ENCODE measurements around the gene KHDRBS2.
"Not testable (repeated sequence)": the region's sequence is repeated elsewhere in the genome, so short reads cannot be mapped to it uniquely, and the experiment has no call there.

Gene KHDRBS2

DNA sequence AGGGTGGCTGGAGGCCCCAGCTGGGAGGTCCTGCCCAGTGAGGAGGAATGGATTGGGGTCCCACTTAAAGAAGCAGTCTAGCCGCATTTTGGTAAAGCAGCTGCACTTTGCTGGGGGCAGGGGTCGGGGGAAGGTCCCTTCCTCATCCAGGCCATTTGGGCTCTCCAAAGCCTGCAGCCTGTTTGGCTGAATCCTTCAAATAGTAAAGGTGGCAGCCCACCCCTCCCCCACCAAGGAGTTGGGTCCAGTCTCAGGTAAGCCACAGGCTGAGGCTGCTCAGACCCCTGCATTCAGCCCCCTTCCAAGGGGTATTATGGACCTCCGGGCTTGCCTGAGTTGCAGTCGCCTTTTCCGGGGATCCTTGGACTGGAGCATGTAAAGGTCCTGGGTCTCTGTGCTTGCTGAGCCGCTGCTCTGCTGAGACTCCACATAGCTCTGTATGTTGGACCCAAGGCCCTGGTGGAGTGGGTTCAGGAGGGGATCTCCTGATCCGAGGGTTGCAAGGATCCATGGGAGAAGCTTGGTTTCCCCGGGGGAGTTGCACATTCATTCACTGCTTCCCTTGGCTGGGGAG, 417.4 kb downstream of the KHDRBS2 start:
- TF ChIP-seq JUND (IDR thresholded peaks at IDR 0.05; ENCODE audit: low read depth) = no peak
- in situ Hi-C loops (cut with HindIII; ENCODE audit: low pct_unique_long_range_greater_than_20kb, low sequenced_read_pairs) = no loop called here
- DNase-seq (ENCODE audit: low read depth in 1 of 2, low spot score in 1 of 2) = no peak

DNA sequence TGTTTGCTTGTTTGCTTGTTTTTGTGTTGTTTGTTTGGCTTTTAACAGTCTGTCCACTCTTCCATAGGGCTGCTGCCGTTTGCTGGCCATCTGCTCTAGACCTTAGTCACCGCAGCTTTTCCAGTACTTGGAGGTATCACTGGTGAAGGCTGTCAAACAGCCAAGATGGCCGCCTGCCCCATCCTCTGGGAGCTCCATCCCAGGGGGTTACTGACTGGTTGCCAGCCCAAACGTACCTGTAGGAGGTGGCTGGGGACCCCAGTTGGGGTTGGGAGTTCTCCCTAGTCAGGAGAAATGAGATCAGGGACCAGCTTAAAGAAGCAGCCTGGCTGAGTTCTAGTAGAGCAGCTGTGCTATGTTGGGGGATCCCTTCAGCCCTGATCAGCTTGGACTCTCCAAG, 418.4 kb downstream of the KHDRBS2 start:
- no peak for DNase-seq (ENCODE audit: low read depth in 1 of 2, low spot score in 1 of 2)
- no peak for TF ChIP-seq JUND (IDR thresholded peaks at IDR 0.05; ENCODE audit: low read depth)
- in situ Hi-C loops (cut with HindIII; ENCODE audit: low pct_unique_long_range_greater_than_20kb, low sequenced_read_pairs) = no loop called here

DNA sequence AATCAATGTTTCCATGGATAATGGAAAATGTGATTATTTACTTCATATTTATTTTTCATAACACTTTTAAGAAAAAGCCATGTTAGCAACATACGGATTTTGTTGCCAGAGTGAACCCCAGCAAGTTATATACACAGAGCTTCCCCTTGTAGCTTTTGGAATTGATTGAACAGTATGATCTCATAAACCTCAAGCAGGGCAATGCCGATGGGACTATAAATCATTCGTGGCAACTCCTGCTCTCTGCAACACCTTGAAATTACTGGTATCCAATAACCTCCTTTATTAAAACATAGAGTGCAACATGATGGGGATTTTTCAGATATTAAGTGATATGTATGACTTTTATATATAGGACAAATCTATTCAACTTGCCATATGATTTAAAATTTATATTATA, 428.5 kb downstream of the KHDRBS2 start:
- in situ Hi-C loops (cut with HindIII; ENCODE audit: low pct_unique_long_range_greater_than_20kb, low sequenced_read_pairs) = no loop called here
- no peak for DNase-seq (ENCODE audit: low read depth in 1 of 2, low spot score in 1 of 2)
- no peak for TF ChIP-seq JUND (IDR thresholded peaks at IDR 0.05; ENCODE audit: low read depth)

DNA sequence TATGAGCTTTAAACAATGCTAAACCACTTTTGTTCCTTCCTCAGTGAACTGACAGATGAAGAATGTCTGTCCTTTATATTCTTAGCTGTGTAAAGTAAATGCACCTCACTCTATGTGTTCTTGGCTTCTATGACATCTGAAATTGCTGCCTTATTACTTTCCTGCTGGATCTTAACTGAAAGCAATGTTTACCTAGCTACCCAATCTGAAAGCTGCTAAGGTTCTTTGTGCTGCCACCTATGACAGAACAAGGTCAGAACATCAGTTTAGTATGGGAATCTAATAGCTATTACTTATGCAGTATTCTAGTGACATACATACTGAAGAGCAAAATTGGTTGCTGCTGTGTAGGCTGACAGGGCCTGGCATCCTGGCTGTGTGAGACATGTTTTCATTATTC, 444.1 kb downstream of the KHDRBS2 start:
- no peak for DNase-seq (ENCODE audit: low read depth in 1 of 2, low spot score in 1 of 2)
- in situ Hi-C loops (cut with HindIII; ENCODE audit: low pct_unique_long_range_greater_than_20kb, low sequenced_read_pairs) = no loop called here
- no peak for TF ChIP-seq JUND (IDR thresholded peaks at IDR 0.05; ENCODE audit: low read depth)

DNA sequence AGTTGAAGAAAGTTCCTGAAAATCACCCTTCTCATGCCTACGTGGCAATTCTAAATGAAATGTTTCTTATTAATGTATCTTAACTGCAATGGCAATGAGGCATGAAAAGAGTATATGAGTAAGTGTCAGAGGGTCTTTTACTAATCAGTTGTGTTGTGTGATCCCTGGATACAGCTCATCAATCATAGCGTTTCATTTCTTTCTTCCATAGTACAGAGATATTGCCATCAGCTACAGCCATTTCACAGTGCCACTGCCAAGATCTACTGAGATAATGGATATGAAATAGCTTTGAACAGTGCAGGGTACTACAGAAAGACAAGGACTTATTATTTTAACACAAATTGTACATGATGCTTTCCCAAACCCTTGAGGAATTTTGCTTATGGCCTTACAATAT, 450.8 kb downstream of the KHDRBS2 start:
- in situ Hi-C loops (cut with HindIII; ENCODE audit: low pct_unique_long_range_greater_than_20kb, low sequenced_read_pairs) = no loop called here
- DNase-seq (ENCODE audit: low read depth in 1 of 2, low spot score in 1 of 2) = no peak
- no peak for TF ChIP-seq JUND (IDR thresholded peaks at IDR 0.05; ENCODE audit: low read depth)

DNA sequence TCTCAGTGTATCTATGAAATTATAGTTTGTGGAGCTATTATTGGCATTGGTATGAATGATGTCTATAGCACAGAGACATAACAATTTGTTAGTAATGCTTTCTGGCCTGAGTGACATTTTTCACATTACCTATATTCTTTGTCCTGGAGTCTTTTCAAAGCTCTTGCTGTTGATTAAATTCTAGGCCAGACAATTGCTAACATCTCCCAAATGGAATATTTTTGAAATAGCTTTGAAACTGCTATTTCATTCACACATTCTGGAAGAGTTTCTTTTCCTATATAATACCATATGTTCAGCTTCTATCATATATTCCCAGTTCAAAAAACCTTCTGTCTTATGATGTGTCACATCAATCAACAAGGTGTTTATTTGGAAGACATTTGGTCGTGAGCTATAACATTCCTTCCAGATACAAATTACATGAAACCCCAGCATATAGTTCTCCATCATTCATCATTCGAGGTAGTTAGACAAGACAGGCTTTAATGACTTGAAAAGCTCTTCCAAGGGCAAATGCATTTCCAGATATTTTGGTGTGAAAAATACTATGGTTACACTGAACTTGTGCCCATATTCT, 452.8 kb downstream of the KHDRBS2 start:
- no peak for DNase-seq (ENCODE audit: low read depth in 1 of 2, low spot score in 1 of 2)
- in situ Hi-C loops (cut with HindIII; ENCODE audit: low pct_unique_long_range_greater_than_20kb, low sequenced_read_pairs) = no loop called here
- no peak for TF ChIP-seq JUND (IDR thresholded peaks at IDR 0.05; ENCODE audit: low read depth)

DNA sequence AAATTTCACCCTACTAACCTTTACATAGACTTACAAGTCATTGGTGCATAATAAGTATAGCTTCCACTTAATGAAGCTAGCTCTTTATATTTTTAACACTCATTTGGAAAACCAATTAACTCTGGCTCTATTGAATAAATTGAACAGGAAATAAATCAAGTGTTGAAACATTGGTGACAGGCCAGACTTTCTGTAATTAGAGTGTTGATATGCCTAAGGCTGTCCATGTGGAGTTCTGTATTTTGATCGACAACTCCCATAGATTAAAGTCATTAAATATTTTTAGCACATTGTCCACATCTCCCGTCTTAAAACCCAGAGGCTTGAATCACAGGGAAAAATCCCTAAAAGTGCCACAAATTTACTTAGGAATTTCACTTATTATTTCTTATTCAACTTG, 468.3 kb downstream of the KHDRBS2 start:
- in situ Hi-C loops (cut with HindIII; ENCODE audit: low pct_unique_long_range_greater_than_20kb, low sequenced_read_pairs) = no loop called here
- no peak for DNase-seq (ENCODE audit: low read depth in 1 of 2, low spot score in 1 of 2)

DNA sequence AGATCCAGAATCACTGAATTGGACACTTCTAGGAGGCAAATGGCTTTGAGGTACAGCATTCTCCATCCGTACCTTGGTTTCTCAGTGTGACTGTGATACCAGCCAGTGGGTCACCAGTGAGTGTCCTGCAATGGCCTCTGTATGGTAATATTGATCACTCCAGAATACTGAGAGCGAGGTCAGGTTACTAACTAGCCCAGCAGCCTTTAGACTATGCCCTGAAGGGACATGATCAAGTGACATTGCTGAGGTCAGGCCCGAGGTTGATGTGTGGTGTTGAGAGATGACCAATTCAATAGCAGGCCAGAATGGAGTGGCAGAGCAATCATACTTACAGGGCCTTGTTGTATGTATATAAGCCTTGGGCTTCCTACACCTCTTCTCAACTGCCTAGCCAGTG, 476.0 kb downstream of the KHDRBS2 start:
- no peak for TF ChIP-seq JUND (IDR thresholded peaks at IDR 0.05; ENCODE audit: low read depth)
- in situ Hi-C loops (cut with HindIII; ENCODE audit: low pct_unique_long_range_greater_than_20kb, low sequenced_read_pairs) = no loop called here
- DNase-seq (ENCODE audit: low read depth in 1 of 2, low spot score in 1 of 2) = no peak

More for the DNA sequence above, 468.3 kb downstream of the KHDRBS2 start:
- TF ChIP-seq JUND (IDR thresholded peaks at IDR 0.05; ENCODE audit: low read depth) = no peak

DNA sequence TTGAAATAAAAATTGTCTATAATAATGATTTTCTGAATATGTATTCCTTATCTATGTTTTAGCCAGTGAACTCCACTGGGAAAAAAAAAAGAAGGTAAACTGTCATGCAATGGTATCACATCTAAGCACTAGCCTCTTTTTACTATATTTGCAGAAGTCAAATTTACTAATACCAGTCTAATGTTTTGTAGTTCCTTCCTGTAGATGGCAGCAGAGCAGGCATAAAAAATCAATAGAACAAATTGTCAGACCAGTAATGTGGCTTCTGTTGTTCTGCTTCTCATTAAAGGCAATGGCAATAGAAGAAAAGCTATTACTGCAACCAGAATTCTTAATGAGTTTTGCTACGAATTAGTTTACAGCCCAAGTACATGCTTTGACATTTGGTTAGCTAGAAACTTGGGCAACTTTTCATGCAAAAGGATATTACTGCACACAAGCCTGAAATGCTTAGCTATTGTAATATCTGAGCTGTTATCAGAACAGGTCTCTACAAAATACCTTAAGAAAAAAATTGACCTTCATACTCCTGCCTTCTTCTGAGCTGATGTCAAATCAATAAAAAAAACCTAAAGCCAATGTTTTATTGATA, 476.9 kb downstream of the KHDRBS2 start:
- TF ChIP-seq JUND (IDR thresholded peaks at IDR 0.05; ENCODE audit: low read depth) = no peak
- peak; percentile 22 to 64 for DNase-seq (ENCODE audit: low read depth in 1 of 2, low spot score in 1 of 2)
- in situ Hi-C loops (cut with HindIII; ENCODE audit: low pct_unique_long_range_greater_than_20kb, low sequenced_read_pairs) = no loop called here

DNA sequence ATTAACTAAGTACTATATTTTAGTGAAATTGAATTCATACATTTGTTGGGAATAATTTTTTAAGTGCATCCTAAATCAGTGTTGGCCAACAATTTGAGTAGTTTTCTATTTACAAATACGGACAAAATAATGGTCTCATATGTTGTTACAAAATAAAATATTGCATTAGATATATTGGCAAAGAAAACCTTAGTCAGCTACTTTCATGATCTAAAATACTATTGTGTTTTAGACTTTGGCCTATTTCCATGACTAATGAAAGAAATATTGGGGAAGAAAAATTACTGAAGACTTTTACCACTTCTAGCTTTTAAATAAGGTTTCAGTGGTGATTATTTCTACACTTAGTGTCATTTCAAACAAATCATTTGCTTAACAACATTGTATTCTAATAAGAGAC, 498.0 kb downstream of the KHDRBS2 start:
- no peak for TF ChIP-seq JUND (IDR thresholded peaks at IDR 0.05; ENCODE audit: low read depth)
- in situ Hi-C loops (cut with HindIII; ENCODE audit: low pct_unique_long_range_greater_than_20kb, low sequenced_read_pairs) = no loop called here
- no peak for DNase-seq (ENCODE audit: low read depth in 1 of 2, low spot score in 1 of 2)

DNA sequence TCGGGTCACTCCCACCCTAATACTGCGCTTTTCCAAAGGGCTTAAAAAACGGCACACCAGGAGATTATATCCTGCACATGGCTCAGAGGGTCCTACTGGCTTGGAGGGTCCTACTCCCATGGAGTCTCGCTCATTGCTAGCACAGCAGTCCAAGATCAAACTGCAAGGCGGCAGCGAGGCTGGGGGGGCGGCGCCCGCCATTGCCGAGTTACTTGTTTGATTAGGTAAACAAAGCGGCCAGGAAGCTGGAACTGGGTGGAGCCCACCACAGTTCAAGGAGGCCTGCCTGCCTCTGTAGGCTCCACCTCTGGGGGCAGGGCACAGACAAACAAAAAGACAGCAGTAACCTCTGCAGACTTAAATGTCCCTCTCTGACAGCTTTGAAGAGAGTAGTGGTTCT, 516.6 kb downstream of the KHDRBS2 start:
- DNase-seq (ENCODE audit: low read depth in 1 of 2, low spot score in 1 of 2); in situ Hi-C loops (cut with HindIII; ENCODE audit: low pct_unique_long_range_greater_than_20kb, low sequenced_read_pairs): not testable (repeated sequence)

DNA sequence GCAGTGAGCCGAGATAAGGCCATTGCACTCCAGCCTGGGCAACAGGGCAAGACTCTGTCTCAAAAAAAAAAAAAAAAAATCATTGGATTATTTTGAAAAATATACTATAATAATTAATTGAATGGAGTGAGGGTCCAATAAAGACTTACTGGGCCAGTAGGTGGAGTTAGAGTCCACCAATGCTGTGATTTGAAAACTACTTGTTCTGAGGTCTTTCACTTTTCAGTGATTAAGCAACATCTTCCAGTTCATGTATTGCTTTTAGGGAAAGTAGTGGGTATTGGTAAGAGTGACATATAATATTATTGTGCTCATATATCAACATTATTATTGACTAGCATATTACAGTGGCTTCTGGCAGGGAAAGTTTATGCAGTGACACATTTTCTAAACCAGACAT, 530.3 kb downstream of the KHDRBS2 start:
- DNase-seq (ENCODE audit: low read depth in 1 of 2, low spot score in 1 of 2) = no peak
- no peak for TF ChIP-seq JUND (IDR thresholded peaks at IDR 0.05; ENCODE audit: low read depth)
- in situ Hi-C loops (cut with HindIII; ENCODE audit: low pct_unique_long_range_greater_than_20kb, low sequenced_read_pairs) = no loop called here

DNA sequence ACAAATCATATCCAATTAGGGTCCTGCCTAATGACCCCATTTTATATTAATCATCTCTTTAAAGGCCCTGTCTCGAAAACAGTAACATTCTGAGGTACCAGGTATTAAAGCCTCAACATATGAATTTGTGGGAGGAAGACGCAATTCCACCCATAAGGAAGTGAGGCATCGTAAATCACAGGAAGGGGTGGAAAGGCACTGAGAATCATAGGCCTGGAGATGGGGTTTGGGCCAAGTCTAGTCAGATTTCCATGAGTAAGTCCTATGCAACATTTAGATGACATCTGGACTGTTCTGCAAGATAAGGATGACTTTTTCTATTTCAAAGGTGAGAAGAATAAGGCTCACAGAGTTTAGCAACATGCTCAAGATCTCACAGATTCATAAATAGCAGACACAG, 534.0 kb downstream of the KHDRBS2 start:
- no peak for TF ChIP-seq JUND (IDR thresholded peaks at IDR 0.05; ENCODE audit: low read depth)
- in situ Hi-C loops (cut with HindIII; ENCODE audit: low pct_unique_long_range_greater_than_20kb, low sequenced_read_pairs) = no loop called here
- DNase-seq (ENCODE audit: low read depth in 1 of 2, low spot score in 1 of 2) = no peak

DNA sequence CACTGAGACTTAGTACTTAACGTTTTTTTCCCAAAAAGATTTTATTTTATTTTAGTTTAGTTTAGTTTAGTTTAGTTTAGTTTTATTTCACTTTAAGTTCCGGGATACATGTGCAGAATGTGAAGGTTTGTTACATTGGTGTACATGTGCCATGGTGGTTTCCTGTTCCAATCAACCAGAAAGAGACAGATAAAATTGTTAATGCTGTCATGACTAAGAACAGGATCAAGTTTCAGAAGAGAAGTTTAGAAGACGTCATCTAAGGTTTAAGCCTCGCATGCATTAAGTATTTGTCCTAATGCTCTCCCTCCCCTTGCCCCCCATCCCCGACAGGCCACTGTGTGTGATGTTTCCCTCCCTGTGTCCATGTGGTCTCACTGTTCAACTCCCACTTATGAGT, 540.0 kb downstream of the KHDRBS2 start:
- in situ Hi-C loops (cut with HindIII; ENCODE audit: low pct_unique_long_range_greater_than_20kb, low sequenced_read_pairs) = no loop called here
- no peak for DNase-seq (ENCODE audit: low read depth in 1 of 2, low spot score in 1 of 2)
- TF ChIP-seq JUND (IDR thresholded peaks at IDR 0.05; ENCODE audit: low read depth) = no peak
